Mesothelial cell of epicardium (in vitro differentiated cells): ENCODE data around the gene SLTM. TPM values are rescaled to one million over a fixed set of nuclear protein-coding genes. Genes with fewer than 3 reads are reported as not detected.
"Not testable (repeated sequence)": the region's sequence is repeated elsewhere in the genome, so short reads cannot be mapped to it uniquely, and the experiment has no call there.

ENCODE experiments used
- DNase-seq, 2 experiments: peaks; one replicate each; pipeline ENCODE4 v3.0.0; 2021; ENCODE audit warnings: low spot score in 2 of 2; ENCODE audit not compliant: unreplicated experiment in 2 of 2
- H3K27ac Mint-ChIP-seq: 2 replicates; pipeline ENCODE4 v1.8.0; 2021; ENCODE audit warnings: mixed read lengths
- H3K27me3 Mint-ChIP-seq: 2 replicates; pipeline ENCODE4 v1.8.0; 2021; ENCODE audit warnings: low read depth, mixed read lengths
- H3K36me3 Mint-ChIP-seq: 2 replicates; pipeline ENCODE4 v1.8.0; 2021; ENCODE audit warnings: mixed read lengths
- H3K4me1 Mint-ChIP-seq: 2 replicates; pipeline ENCODE4 v1.8.0; 2021; ENCODE audit warnings: mixed read lengths
- H3K4me3 Mint-ChIP-seq: 2 replicates; pipeline ENCODE4 v1.8.0; 2021; ENCODE audit warnings: mild to moderate bottlenecking, moderate library complexity, mixed read lengths
- H3K9me3 Mint-ChIP-seq: 2 replicates; pipeline ENCODE4 v1.8.0; 2021; ENCODE audit warnings: mixed read lengths
- total RNA-seq: library from RNA; stranded (reverse); gene quantifications from 3 replicates; pipeline ENCODE4 v1.2.1, GENCODE V29; 2021
- TF ChIP-seq, protein P1 (sequence below): fragments of 200-600 bp; sonication (generic); IDR thresholded peaks from one replicate; pipeline ENCODE4 v1.5.0; 2021; ENCODE audit warnings: antibody characterized with exemption; ENCODE audit not compliant: unreplicated experiment

Gene SLTM
- total RNA-seq, 1 donor from 2014 or later: 116 TPM

DNA sequence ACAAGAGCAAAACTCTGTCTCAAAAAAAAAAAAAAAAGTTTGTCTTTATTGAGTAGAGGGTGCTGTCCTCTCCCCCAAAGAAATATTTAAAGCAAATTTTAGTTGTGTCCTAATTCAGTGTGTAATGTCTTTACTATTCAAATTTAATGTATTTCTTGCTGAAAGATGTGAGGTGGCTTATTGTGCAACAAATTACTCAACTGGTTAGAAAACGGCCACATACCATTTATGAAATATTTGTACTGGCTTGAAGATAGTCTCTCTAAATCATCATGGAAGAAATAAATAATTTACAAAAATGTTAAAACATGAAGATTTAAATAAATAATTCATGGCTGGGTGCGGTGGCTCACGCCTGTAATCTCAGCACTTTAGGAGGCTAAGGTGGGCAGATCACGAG lies 63.0 kb downstream of the SLTM start:
- TF ChIP-seq, protein P1, sequence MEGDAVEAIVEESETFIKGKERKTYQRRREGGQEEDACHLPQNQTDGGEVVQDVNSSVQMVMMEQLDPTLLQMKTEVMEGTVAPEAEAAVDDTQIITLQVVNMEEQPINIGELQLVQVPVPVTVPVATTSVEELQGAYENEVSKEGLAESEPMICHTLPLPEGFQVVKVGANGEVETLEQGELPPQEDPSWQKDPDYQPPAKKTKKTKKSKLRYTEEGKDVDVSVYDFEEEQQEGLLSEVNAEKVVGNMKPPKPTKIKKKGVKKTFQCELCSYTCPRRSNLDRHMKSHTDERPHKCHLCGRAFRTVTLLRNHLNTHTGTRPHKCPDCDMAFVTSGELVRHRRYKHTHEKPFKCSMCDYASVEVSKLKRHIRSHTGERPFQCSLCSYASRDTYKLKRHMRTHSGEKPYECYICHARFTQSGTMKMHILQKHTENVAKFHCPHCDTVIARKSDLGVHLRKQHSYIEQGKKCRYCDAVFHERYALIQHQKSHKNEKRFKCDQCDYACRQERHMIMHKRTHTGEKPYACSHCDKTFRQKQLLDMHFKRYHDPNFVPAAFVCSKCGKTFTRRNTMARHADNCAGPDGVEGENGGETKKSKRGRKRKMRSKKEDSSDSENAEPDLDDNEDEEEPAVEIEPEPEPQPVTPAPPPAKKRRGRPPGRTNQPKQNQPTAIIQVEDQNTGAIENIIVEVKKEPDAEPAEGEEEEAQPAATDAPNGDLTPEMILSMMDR: no peak
- DNase-seq: no peak
- Mint-ChIP-seq H3K4me1 (no peaks in the 10 kb centered on the region), H3K27me3 (no peaks in the 10 kb centered on the region), H3K36me3 (peaks cover 2% of the 10 kb centered on the region), H3K27ac (no peak overlapping the region), H3K4me3 (no peak overlapping the region), H3K9me3 (peaks cover 7% of the 10 kb centered on the region)

DNA sequence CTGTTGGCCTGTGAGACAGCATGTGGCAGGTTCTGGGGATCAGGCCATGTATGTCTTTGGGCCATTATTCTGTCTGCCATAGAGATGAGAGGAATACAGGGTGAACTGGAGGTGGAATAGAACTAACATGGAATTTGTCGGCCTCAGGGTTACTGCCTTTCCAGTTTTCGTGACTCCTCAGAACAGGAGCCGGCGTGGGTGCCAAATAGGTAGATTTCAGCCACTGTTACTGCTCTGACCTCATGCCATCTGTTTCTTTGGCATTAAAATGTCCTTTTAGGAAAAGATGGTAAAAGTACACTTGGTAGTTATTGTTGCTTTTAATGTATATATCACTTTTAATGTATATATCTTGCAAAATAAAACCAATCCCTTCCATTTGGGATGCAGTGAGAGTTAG lies 65.6 kb downstream of the SLTM start:
- H3K9me3 Mint-ChIP-seq: peaks cover 7% of the 10 kb centered on the region
- H3K27me3 Mint-ChIP-seq: no peaks in the 10 kb centered on the region
- no peak overlapping the region for H3K27ac Mint-ChIP-seq
- no peak for DNase-seq
- H3K4me1 Mint-ChIP-seq: peaks cover 3% of the 10 kb centered on the region
- TF ChIP-seq, protein P1: no peak
- H3K36me3 Mint-ChIP-seq: peaks cover 2% of the 10 kb centered on the region
- no peak overlapping the region for H3K4me3 Mint-ChIP-seq

DNA sequence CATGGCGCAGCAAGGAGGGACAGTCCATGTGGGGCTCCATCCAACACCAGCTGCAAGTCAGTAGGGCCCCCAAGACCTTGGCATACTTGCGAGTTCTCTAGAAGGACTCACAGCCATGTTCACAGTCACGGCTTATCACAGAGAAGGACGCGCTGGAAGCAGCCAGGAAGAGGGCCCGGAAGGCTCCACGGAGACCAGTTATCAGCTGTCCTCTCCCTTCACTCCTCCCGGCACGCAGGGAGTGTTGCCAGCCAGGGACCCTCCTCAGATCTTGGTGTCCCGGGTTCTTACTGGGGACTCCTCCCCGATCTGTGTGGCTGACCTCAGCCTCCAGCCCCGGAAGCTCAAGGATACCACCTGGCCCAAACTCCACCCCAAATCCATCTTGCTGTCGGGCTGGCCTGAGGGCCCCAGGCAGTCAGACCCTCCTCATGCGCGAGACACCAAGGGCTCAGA lies 68.0 kb downstream of the SLTM start:
- peaks cover 3% of the 10 kb centered on the region for H3K4me1 Mint-ChIP-seq
- no peaks in the 10 kb centered on the region for H3K27me3 Mint-ChIP-seq
- H3K9me3 Mint-ChIP-seq: peaks cover 7% of the 10 kb centered on the region
- peaks cover 2% of the 10 kb centered on the region for H3K36me3 Mint-ChIP-seq
- H3K4me3 Mint-ChIP-seq: peak overlapping the region; percentile 15
- no peak overlapping the region for H3K27ac Mint-ChIP-seq
- no peak for DNase-seq
- TF ChIP-seq, protein P1: no peak

DNA sequence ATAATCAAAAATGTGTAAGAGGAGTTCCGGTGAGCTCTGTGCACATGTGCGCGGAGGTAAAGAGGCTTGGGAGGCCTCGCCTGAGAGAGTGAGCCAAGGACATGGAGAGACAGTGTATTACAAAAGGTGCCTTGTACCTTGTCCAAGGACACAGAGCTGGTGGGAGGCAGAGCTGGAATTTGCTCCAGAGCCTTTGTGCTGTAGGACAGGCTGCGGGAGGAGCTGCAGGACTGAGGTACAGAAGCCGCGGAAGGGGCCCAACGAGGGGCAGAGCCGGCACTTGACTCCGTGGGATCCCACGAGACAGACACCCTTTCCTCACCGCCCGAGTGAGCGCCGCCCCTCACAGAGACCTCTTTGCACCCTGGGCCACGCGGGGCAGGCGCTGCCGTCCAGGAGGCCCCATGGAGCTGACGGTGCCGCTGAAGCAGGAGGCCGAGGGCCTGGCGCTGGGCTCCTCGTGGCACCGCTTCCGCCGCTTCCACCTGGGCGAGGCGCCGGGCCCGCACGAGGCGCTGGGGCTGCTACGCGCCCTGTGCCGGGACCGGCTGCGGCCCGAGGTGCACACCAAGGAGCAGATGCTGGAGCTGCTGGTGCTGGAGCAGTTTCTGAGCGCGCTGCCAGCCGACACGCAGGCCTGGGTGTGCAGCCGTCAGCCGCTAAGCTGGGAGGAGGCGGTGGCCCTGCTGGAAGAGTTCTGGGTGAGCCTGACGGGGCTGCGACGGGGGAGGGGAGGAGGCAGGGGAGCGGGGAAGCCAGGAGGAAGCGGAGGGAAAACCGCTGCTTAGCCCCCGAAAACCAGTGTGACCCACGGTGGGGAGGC lies 68.7 kb downstream of the SLTM start:
- Mint-ChIP-seq H3K9me3 (peaks cover 7% of the 10 kb centered on the region), H3K4me1 (peaks cover 3% of the 10 kb centered on the region), H3K27ac (peak overlapping the region; percentile 45), H3K4me3 (peak overlapping the region; percentile 15), H3K36me3 (peaks cover 2% of the 10 kb centered on the region), H3K27me3 (no peaks in the 10 kb centered on the region)
- DNase-seq: no peak
- TF ChIP-seq, protein P1: no peak

DNA sequence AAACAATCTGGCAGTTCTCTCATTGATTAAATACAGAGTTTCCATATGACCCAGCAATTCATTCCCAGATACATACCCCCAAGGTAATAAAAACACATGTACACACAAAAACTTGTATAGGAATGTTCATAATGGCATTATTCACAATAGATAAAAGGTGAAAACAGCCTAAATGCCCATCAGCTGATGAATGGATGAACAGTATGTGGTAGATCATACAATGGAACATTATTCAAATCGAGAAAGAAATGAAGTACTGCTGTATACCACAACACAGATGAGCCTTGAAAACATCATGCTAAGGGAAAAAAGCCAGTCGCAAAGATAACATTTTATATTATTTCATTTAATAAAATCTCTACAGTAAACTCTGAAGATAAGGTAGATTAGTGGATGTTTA lies 71.2 kb downstream of the SLTM start:
- TF ChIP-seq, protein P1: no peak
- Mint-ChIP-seq H3K9me3 (peaks cover 2% of the 10 kb centered on the region), H3K27me3 (no peaks in the 10 kb centered on the region), H3K36me3 (peaks cover 3% of the 10 kb centered on the region), H3K27ac (no peak overlapping the region), H3K4me3 (no peak overlapping the region), H3K4me1 (peaks cover 3% of the 10 kb centered on the region)
- no peak for DNase-seq

- H3K9me3 Mint-ChIP-seq, DNase-seq, H3K4me1 Mint-ChIP-seq, H3K4me3 Mint-ChIP-seq, H3K27me3 Mint-ChIP-seq: not testable (repeated sequence)
- H3K36me3 Mint-ChIP-seq: peaks cover 11% of the 10 kb centered on the region
- H3K27ac Mint-ChIP-seq: peak overlapping the region; percentile 30
These were observed 76.9 kb downstream of the SLTM start for GRCh38 chr15:58856621-58857020.
